GM12801 (cell line): Measurements from ENCODE around the gene TRPC3.

Source experiments
- CTCF ChIP-seq: IDR thresholded peaks from one replicate; pipeline ENCODE4 v1.5.1; 2011; ENCODE audit warnings: control low read depth; ENCODE audit not compliant: insufficient read length; ENCODE audit errors: extremely low read depth

The TRPC3 gene

DNA sequence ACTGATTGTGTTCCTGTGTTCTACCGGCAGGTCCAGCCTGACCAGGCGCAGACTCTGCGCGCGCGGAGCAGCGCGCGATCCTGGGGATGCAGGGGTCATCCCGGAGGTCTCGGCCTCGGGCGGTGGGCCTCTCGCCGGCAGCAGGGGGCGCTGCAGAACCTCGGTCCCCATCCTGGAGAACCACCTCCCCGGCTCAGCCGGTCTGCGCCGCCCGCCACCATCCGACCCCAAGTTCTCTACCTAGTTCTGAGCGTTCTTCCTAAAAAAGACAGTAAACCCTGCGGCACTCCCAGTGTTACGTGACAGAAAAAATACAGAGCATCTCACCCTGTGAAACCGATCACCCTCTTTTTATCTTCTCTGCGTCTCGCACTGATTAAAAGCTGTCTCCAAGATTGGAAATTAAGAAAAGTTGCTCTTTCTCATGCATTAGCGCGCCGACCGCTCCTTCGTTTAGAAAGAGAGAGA lies 1.6 kb downstream of the TRPC3 start:
- no peak for TF ChIP-seq CTCF

DNA sequence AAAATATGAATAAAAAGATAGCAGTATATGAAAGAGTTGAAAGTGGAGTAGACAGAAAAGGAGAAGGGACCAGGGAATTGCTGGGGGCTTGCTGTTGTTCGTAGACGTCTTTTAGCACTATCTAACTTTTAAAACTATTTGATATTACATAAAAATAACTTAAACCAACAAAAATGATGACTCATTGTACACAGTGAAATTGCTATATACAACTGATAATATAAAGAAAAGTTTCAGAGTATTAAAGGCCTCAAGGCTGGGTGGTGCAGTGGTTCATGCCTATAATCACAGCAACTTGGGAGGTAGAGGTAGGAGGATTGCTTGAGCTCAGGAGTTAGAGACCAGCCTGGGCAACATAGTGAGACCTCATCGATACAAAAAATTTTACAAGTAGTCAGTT lies 5.2 kb downstream of the TRPC3 start:
- TF ChIP-seq CTCF: no peak

DNA sequence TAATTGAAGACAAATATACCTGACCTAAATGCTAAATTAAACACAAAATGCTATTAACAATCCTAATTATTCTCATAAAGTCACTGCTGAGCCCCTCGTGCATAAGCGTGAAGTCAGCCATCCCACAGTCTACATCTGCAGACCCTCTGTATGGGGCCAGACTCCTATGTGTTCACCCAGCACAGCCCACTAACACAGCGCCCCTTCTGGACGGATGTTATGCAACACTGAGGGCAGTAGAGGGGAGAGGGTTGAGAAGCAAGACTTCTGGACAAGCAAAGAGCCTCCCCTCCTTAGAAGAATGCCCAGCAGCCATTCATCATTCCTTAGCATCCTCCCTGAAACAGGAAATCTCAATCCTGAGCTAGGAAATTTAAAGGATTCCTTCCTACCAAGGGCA lies 7.9 kb downstream of the TRPC3 start:
- TF ChIP-seq CTCF: no peak

DNA sequence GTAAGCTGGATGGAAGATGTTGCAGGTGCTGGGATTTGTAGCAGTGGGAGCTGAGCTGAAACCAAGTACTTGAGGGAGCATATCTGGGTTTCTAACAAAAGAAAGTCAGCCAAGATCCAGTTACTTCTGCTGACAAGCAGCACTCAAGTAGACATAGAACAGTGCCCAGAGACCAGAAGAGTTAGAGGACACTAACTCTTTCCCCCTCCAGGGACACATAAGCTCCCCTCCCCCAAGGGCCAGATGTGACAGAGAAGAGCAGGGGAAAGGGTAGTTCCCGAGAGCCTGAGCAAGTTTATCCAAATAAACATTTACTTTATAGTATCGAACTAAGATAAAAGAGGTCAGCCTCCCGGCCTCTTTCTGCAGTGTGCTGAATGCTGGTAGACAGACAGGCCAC lies 12.2 kb downstream of the TRPC3 start:
- no peak for TF ChIP-seq CTCF

DNA sequence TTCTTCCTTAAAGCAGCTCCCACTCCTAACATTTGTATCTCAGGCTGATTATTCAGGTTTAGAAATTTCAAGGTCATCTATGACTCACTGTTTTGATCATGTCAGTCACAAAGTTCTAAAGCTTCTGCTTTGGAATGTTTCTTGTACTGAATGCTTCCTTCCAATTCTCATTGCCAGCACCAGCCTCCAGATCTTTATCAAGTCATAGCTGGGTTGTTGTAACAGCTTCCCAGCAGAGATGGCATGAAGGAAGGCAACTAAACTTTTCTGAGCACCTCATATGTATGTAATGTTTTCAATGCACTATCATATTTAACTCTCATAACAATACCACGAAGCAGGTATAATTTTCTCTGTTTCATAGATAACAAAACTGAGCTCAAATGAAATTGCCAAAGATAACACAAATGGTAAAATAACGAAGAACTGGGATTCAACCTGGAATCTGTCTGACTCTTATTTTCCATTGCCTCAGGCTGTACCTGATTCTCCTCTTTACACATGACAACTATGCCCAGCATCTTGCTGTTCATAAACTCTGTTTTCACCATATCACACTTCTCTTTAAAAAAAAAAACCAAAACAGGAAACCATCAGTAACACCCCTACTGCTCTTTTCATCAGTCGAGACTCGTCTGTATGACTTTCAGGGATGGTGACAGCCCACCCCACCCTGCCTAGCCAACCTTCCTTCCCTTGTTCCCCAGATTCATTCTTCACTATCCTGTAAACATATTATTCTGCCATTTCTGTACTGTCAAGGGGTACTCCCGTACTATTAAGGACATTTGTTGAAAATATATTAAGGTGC lies 13.4 kb downstream of the TRPC3 start:
- TF ChIP-seq CTCF: no peak

DNA sequence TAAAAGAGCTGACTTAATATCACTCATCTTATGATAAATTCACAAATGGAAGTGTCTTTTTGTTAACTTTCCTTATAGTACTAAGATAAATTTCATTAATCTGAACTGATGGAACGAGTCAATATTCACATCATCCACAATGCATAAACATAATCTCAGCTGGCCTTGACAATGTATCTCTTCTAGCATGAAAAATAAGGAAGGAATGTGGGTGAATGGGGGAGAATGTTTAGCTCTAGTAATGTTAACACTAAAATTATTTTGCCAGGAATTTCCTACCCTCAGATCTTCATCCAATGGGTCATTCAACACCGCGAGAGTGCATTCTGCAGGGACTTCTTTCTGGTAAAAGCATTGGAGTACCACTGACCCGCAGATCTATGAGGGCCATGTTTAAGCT lies 15.8 kb downstream of the TRPC3 start:
- TF ChIP-seq CTCF: no peak

- TF ChIP-seq CTCF: no peak
Observed at GRCh38 chr4:121934635-121935034, 17.2 kb downstream of the TRPC3 start.
